ENCODE measurements around the gene DUS4L. TPM values are rescaled to one million over a fixed set of nuclear protein-coding genes. Genes with fewer than 3 reads are reported as not detected.

DUS4L gene
- total RNA-seq, 1 experiment from 2014 or later: 19.3 TPM

DNA sequence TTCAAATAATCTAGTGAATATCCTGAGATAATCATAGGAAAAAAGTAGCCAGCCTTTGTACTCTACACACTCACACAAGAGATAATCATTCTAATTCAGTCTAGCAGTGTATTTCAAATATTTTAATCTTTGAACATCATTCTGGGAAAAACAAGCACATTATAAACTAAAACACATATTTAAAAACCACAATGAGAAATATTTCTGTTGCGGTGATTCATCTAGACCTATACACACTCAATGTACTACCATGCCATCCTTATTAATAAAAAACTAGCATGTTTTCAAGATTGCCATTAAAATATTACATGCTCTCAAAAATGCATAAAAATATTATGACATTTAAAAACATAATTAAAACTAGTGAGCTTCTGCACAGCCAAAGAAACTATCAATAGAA, 11.8 kb upstream of the DUS4L start:
- H3K27me3 Mint-ChIP-seq (ENCODE audit: insufficient read depth, unreplicated experiment): no peaks in the 10 kb centered on the region

GRCh38 chr7:107555893-107556292, 7.9 kb upstream of the DUS4L start:
- CTCF ChIA-PET: no interaction called here
- no peak for TF ChIP-seq CTCF (IDR thresholded peaks at IDR 0.05; ENCODE audit: insufficient read depth in 1 of 2, low read depth in 1 of 2, low read length in 1 of 2, severe bottlenecking in 1 of 2, unreplicated experiment in 1 of 2)
- Histone ChIP-seq H3K36me3 (ENCODE audit: control insufficient read depth, insufficient read depth, low read length) (no peaks in the 10 kb centered on the region; the same call in 1 of the 2 replicates), H3K4me3 (ENCODE audit: low read depth, low read length) (no peak overlapping the region), H3K27me3 (replicated peaks; ENCODE audit: control insufficient read depth, insufficient read depth, low read length) (no peaks in the 10 kb centered on the region), H3K4me1 (peaks cover 8% of the 10 kb centered on the region; the same call in 1 of the 2 replicates), H3K9me3 (no peaks in the 10 kb centered on the region)
- H3K27ac Mint-ChIP-seq (ENCODE audit: unreplicated experiment): no peak overlapping the region
- POLR2A ChIA-PET: no interaction called here
- intact Hi-C loops (cut with micrococcal nuclease; ENCODE audit: unreplicated experiment): no loop called here
- peaks cover 14% of the 10 kb centered on the region for H3K4me1 Mint-ChIP-seq (ENCODE audit: low read depth, unreplicated experiment)
- H3K36me3 Mint-ChIP-seq (ENCODE audit: insufficient read depth, unreplicated experiment): peaks cover 15% of the 10 kb centered on the region
- H3K9me3 Mint-ChIP-seq (ENCODE audit: unreplicated experiment): no peaks in the 10 kb centered on the region
- BruUV-seq (replicated peaks): no TSS peak
- DNase-seq: no peak
- H3K4me3 Mint-ChIP-seq (ENCODE audit: unreplicated experiment): no peak overlapping the region
- no peaks in the 10 kb centered on the region for H3K27me3 Mint-ChIP-seq (ENCODE audit: insufficient read depth, unreplicated experiment)

More for the DNA sequence above, 11.8 kb upstream of the DUS4L start:
- ChIA-PET CTCF (no interaction called here), POLR2A (no interaction called here)
- no peak for DNase-seq
- Mint-ChIP-seq H3K27ac (ENCODE audit: unreplicated experiment) (no peak overlapping the region), H3K4me1 (ENCODE audit: low read depth, unreplicated experiment) (no peaks in the 10 kb centered on the region), H3K9me3 (ENCODE audit: unreplicated experiment) (no peaks in the 10 kb centered on the region), H3K4me3 (ENCODE audit: unreplicated experiment) (no peak overlapping the region), H3K36me3 (ENCODE audit: insufficient read depth, unreplicated experiment) (peaks cover 26% of the 10 kb centered on the region)
- intact Hi-C loops (cut with micrococcal nuclease; ENCODE audit: unreplicated experiment): no loop called here
- no TSS peak for BruUV-seq (replicated peaks)
- no peaks in the 10 kb centered on the region for H3K9me3 ChIP-seq
- no peak for TF ChIP-seq CTCF (IDR thresholded peaks at IDR 0.05; ENCODE audit: insufficient read depth in 1 of 2, low read depth in 1 of 2, low read length in 1 of 2, severe bottlenecking in 1 of 2, unreplicated experiment in 1 of 2)
- H3K36me3 ChIP-seq (ENCODE audit: control insufficient read depth, insufficient read depth, low read length): no peaks in the 10 kb centered on the region; the same call in 1 of the 2 replicates
- no peaks in the 10 kb centered on the region for H3K4me1 ChIP-seq
- no peak overlapping the region for H3K4me3 ChIP-seq (ENCODE audit: low read depth, low read length)
- no peaks in the 10 kb centered on the region for H3K27me3 ChIP-seq (replicated peaks; ENCODE audit: control insufficient read depth, insufficient read depth, low read length)

GRCh38 chr7:107559864-107560263, 3.9 kb upstream of the DUS4L start:
- no peak overlapping the region for H3K4me3 Mint-ChIP-seq (ENCODE audit: unreplicated experiment)
- no peaks in the 10 kb centered on the region for H3K27me3 Mint-ChIP-seq (ENCODE audit: insufficient read depth, unreplicated experiment)
- peaks cover 20% of the 10 kb centered on the region for H3K36me3 Mint-ChIP-seq (ENCODE audit: insufficient read depth, unreplicated experiment)
- peaks cover 34% of the 10 kb centered on the region for H3K4me1 Mint-ChIP-seq (ENCODE audit: low read depth, unreplicated experiment)
- ChIA-PET CTCF (no interaction called here), POLR2A (no interaction called here)
- no peaks in the 10 kb centered on the region for H3K9me3 ChIP-seq
- no peak for TF ChIP-seq CTCF (IDR thresholded peaks at IDR 0.05; ENCODE audit: insufficient read depth in 1 of 2, low read depth in 1 of 2, low read length in 1 of 2, severe bottlenecking in 1 of 2, unreplicated experiment in 1 of 2)
- no peaks in the 10 kb centered on the region for H3K27me3 ChIP-seq (replicated peaks; ENCODE audit: control insufficient read depth, insufficient read depth, low read length)
- BruUV-seq (replicated peaks): no TSS peak
- intact Hi-C loops (cut with micrococcal nuclease; ENCODE audit: unreplicated experiment): loop anchor here (5.0 kb wide), 1 partner anchor 98 kb away; no protein-coding TSS in a partner anchor
- no peak for DNase-seq
- no peaks in the 10 kb centered on the region for H3K36me3 ChIP-seq (ENCODE audit: control insufficient read depth, insufficient read depth, low read length)
- peaks cover 8% of the 10 kb centered on the region for H3K4me1 ChIP-seq
- no peak overlapping the region for H3K4me3 ChIP-seq (ENCODE audit: low read depth, low read length)
- no peaks in the 10 kb centered on the region for H3K9me3 Mint-ChIP-seq (ENCODE audit: unreplicated experiment)
- H3K27ac Mint-ChIP-seq (ENCODE audit: unreplicated experiment): no peak overlapping the region
